HG03575 (cell line): ENCODE results near the gene ABCA6.

Source experiments
- ATAC-seq: cut with Tn5 transposase; IDR thresholded peaks from one replicate; pipeline ENCODE4 v1.9.1; 2021; ENCODE audit not compliant: unreplicated experiment, insufficient number of reproducible peaks, low FRiP score; ENCODE audit errors: extremely low read depth

Gene ABCA6

DNA sequence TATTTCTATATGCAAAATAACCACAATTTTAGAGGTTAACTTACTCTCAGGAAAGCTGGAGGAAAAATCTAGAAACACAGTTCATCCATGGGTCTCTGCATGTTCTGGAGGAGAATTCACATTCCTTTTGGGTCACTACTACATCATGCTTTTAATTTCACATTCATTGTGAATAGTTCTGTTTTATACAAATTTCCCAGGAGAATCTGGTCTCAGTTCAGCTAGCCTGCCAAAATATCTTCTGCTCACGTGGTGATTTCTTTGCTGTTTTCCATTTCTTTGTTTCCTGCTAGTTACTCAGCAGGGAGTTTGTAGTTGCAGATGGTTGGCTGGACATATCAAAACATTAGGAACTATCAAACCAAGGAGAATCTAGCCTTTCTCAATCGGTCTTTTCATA lies 80.9 kb downstream of the ABCA6 start, which contains the start of gene ABCA9:
ABCA9 (minus strand) TSS at position 106 of the 400 bp plus-strand sequence. CDS start 9,801 bp downstream, outside the sequence.
- no peak for ATAC-seq

DNA sequence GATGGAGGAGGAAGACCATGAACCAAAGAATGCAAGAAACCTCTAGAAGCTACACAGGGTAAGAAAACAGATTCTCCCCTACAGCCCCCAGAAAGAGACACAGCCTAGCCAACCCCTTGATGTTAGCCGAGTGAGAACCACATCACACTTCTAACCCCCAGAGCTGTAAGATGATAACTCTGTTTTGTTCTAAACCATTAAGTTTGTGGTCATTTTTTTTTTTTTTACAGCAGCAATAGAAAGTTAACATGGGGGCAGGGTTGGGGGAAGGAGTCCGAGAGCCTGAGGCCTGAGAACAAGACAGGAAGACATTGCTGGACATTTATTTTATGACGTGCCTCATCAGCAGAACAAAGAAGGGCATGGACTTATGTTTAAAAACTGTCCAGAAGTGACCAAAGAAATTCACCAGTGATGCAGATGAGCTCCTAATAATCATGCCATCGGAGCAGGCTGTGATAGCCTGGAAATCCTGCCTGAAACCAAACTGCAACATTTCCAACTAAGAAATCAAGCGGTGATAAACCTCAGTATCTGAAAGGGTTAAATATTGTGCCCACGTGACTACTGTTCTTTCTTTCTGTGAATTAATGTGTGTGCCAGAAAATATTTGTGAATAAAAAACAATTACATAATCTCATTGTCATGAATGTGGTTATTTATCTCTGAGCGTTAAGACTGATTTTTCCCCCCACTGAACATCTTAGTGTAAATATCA lies 82.1 kb downstream of the ABCA6 start:
- no peak for ATAC-seq

DNA sequence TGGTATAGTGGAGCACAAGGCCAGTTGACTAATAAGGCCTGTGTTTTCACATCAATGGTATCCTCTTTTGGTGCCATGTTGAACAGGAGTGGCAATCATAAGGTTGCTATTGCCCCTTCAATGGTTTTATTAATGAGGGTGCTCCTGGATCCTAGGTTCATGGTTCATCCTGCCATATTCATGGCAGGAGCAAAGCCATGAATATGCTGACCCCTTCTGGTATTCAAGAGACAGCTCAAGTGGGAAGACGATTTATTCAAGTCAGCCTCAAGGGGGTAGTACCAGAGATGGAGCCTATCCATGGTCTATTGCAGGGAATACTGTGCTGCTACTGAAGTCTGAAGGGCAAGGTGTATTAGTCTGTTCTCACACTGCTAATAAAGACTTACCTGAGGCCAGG lies 83.5 kb downstream of the ABCA6 start:
- ATAC-seq, result no peak

- ATAC-seq, result no peak
Measured at GRCh38 chr17:69057280-69057679, 84.4 kb downstream of the ABCA6 start.

DNA sequence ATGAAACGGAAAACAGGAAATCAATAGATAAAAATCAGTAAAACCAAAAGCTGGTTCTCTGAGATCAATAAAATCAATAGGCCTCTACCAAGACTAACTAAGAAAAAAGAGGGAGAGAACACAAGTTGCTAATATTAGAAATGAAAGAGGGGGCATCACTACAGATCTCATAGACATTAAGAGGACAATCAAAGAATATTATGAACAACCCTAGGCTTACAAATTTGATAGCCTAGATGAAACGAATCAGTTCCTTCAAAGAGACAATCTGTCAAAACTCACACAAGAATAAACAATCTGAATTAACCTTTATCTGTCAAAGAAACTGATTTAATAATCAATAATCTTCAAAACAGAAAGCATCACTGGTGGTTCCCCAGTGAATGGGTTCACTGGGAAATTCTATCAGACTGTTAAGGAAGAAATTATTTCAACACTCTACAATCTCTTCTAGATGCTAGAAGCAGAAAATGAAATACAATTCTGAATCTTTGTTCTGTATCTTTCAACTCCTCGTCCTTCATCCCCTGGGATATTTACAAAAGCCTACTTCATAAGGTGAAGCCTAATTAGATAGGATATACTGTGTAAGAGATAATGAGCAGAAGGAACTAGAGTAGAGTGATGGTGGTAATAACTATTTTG lies 85.4 kb downstream of the ABCA6 start:
- no peak for ATAC-seq

GRCh38 chr17:69055334-69055733 lies 86.4 kb downstream of the ABCA6 start:
- no peak for ATAC-seq

DNA sequence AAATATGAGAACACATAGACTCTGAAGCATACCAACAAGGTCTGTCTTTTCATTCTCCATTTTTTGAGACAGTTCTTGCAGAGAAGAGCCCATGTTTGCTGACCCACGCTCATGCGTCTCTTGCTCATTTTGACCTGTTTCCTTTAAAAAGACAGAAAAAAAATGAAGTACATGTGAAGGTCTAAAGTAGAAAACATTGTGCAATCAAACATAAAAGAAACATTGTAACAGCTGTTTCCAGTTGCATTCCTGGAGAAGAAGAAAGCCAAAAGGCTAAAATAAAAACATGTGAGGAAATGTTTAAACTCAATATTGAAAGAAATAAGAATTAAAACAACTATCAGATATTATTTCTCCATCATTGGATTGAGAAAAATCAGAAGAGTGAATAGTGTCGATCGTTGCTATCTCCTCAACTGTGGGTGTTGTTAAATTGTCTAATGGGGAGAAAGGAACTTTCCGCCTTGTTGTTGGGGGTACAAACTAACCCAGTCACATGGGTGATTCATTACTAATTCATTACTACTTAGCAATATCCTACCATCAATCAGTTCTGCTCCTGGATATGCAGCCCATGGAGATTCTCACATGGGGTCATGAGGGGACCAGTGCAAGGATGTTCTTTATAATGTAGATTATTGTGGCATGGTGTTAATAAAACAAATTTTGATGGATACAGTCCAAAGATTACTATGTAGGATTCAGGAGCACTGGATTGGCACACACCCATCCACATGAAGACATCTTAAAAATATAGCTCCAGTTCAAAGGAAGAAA lies 90.5 kb downstream of the ABCA6 start:
- no peak for ATAC-seq

DNA sequence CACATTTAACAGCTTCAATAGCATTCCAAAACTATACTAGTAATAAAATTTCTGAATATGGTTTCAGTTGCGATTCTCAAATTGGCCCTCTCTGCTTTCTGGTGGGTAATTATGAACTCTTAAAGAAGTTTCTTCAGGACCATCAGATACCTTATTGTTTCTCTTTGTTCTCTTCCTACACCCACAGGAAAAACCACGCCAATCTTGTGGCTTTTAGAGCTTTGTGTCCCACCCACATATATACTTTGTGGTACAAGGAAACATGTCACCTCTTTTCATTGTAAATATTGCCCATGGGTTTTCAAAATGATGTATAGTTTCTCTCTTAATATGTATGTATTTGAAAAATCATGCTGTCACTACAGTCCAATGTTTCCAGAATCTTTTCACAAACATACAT lies 93.1 kb downstream of the ABCA6 start:
- ATAC-seq, result no peak

DNA sequence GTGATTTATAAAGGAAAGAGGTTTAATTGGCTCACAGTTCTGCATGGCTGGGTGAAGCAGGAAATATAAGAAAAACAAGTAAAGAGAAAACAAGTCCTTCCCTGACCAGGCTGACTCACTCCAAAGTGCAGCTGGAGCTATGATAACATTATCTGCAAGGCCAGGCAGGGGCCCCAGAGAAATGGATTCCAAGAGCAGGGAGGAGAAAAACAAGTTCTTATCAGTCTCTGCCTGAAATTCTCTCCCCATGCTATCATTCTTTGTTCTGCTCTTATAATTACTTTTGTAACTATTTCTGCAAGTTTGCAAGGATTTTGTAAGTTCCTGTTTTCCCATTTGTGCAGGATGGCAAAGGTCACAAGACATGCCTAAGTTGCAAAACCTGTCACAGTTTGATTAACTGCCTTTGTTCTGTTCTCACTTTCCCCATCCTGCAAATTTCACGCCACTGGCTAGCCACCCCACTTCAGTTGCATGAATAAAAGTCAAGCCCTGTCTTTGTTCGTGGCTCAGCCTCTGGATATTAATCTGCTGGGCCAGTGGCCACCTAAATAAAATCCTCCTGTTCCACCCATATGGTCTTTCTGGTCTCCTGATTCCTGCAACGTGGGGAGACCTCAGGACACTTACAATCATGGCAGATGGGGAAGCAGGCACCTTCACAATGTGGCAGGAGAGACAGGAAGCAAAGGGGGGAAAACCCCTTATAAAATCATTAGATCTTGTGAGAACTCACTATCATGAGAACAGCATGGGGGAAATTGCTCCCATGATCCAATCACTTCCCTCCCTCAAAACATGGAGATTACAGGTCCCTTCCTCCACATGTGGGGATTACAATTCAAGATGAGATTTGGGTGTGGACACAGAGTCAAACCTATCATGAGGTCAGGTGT lies 94.1 kb downstream of the ABCA6 start:
- ATAC-seq, result no peak

DNA sequence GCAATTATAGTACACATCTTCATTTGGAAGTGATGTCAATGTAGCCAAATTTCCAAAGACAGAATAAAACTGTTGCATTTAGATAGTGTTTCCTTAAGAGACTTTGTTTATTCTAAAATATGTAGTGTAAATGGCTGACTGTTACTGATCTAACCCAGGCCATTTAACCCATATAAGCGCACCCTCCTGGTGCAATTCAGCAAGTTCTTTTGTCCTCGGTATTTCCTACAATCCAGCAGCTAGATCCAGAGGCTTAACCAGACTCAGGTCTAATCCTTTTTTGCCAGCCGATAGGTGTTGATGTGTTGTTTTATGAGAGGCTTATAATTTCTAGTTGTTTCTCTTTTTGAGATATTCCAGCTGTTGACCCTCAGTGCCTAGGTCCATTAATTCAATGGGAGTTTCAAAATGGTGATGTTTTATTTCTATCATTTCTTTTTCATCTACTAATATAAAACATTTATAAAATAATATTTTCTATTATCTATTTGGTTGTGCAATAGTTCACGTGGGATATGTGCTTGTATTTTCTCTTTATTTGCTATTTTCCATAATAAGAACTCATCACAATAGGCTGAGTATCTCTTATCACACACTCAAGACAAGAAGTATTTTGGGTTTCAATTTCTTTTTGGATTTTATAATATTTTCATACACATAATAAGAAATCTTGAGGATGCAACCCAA lies 95.4 kb downstream of the ABCA6 start:
- no peak for ATAC-seq

DNA sequence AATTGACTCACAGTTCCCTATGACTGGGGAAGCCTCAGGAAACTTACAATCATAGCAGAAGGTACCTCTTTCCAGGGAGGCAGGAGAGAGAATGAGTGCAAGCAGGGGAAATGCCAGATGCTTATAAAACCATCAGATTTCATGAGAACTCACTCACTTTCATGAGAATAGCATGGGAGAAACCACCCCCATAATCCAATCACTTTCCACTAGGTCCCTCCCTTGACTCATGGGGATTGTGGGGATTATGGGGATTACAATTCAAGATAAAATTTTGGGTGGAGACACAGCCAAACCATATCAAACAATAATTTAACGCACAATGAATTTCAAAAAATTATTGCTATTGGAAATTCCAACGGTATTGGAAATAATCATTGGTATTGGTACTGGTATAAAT lies 96.0 kb downstream of the ABCA6 start:
- ATAC-seq, result no peak

- no peak for ATAC-seq
Measured at GRCh38 chr17:69044371-69044770, 97.3 kb downstream of the ABCA6 start.

DNA sequence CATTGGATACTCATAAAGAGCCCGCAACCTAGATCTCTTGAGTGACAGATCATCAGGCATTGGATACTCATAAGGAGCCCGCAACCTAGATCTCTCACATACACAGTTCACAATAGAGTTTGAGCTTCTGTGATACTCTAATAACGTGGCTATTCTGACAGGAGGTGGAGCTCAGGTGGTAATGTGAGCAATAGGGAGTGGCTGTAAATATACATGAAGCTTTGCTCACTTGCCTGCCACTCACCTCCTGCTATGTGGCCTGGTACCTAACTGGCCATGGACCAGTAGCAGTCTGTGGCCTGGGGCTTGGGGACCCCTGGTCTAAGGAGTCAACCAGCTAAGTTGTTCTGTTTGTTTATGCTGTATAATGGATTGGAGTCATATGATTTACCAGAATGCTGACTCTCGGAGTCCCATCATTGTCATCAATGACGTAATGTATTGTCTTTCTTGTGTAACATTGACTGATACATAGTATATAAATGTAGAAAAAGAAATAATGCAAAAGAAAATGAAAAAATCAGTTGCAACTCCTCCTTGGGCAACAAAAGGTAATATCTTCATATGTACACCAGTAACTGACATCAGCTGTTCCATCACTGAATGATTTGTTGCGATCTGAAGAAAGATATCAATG lies 98.5 kb downstream of the ABCA6 start:
- ATAC-seq, result no peak

DNA sequence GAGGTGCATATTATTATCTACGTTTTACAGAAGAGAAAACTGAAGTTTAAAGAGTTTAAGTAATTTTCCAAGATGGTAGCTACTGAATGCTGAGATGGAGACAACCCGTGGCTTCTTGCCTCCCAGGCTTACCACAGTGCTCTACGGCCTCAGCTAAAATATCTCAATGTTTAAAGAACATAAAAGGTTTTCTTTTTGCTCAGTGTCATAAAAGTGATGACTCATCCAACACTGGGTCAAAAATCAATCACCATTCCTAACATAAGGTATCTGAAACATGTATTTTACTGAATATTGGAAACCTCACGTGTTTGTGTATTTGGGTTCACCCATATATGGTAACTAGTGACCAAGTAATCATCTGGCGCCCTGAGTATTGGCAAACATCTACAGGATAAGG lies 99.4 kb downstream of the ABCA6 start:
- no peak for ATAC-seq

- no peak for ATAC-seq
Measured at GRCh38 chr17:69031839-69032238, 109.9 kb downstream of the ABCA6 start.

DNA sequence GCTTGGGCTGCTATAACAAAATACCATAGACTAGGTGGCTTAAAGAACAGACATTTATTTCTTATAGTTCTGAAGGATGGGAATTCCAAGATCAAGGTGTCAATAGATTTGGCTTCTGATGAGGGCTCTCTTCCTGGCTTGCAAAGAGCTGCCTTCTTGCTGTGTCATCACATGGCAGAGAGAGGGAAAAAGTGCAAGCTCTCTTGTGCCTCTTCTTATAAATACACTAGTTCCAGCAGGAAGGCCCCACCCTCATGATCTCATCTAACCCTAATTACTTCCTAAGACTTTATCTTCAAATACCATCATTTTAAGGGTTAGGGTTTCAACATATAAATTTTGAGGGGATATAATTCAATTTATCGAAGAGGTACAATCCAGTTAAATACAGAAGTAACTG lies 111.5 kb downstream of the ABCA6 start:
- ATAC-seq, result no peak
